ENCODE results near the gene PYGO2. TPM values are rescaled to one million over a fixed set of nuclear protein-coding genes. Genes with fewer than 3 reads are reported as not detected.

Gene PYGO2
- total RNA-seq, 1 donor from 2014 or later = 19.2 TPM

DNA sequence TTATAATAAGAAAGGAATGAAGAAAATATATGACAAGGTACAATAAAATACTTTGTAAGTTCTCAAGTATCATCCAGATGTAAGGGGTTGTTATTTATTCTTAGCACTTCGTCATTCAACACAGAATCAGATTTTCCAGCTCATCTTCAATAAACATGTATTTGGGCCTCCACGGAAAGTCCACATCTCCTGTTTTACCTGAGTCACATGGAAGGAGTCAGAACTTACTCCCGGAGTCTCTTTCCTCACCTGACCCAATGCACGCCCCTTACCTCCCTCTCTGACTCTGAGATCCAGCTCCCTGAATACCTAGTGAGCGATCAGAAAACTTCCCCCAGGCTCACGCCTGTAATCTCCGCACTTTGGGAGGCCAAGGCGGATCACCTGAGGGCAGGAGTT is 23.6 kb downstream of the PYGO2 start:
- intact Hi-C loops (cut with DNase I) = loop anchor here (5.0 kb wide), 1 partner anchor 124 kb away; the partner anchor contains the start of gene EFNA4
- peaks cover 68% of the 10 kb centered on the region for H3K4me1 ChIP-seq
- TF ChIP-seq POLR2AphosphoS5 (IDR thresholded peaks at IDR 0.05; ENCODE audit: insufficient read depth in 1 of 2, low read depth in 1 of 2) (no peak), POLR2A (IDR thresholded peaks at IDR 0.05) (no peak)
- TF ChIP-seq, protein P1, sequence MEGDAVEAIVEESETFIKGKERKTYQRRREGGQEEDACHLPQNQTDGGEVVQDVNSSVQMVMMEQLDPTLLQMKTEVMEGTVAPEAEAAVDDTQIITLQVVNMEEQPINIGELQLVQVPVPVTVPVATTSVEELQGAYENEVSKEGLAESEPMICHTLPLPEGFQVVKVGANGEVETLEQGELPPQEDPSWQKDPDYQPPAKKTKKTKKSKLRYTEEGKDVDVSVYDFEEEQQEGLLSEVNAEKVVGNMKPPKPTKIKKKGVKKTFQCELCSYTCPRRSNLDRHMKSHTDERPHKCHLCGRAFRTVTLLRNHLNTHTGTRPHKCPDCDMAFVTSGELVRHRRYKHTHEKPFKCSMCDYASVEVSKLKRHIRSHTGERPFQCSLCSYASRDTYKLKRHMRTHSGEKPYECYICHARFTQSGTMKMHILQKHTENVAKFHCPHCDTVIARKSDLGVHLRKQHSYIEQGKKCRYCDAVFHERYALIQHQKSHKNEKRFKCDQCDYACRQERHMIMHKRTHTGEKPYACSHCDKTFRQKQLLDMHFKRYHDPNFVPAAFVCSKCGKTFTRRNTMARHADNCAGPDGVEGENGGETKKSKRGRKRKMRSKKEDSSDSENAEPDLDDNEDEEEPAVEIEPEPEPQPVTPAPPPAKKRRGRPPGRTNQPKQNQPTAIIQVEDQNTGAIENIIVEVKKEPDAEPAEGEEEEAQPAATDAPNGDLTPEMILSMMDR (IDR thresholded peaks at IDR 0.05) = no peak

DNA sequence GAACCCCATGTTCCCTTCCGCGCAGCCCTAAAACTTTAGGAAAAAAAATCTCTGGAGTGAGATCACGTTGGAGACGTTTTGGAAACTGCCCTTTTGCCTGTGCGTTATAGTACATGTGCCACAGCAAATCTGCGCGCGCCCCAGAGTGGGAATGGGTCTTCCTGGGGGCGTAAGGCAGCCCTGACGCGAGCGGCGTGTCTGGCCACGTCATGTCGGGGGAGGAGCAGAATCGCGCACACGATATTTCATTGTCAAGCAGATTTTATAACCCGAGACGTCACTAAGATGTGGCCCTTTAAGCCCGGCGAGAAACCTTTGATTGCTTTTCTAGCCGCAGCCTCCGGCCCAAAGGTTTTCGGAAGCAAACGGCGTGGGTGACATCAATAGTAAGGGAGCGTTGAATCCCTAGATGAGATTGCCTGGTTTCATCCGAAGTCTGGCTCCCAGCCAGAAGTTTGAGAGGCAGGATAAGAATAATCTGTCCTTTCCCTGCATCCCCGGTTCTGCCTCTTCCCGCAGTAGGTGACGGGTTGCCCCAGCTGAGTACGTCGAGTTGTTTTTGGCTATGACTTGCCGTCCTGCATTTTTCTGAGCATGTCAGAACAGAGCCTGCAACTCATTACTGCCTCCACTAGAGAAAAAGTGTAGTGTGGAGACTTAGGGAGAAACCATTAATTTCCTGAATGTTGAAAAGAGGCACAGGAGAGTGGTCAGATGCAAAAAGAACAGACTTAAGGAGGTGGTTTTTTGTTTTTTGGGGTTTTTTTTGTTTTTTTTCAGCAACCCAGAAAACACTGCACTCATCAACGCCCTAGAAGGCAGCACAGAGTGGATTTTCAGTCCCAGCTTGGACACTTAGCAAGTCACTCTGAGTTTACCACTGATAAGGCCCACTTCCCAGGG is 24.2 kb downstream of the PYGO2 start:
- intact Hi-C loops (cut with DNase I) = loop anchor here (5.0 kb wide), 1 partner anchor 125 kb away; the partner anchor contains the start of gene EFNA4
- Histone ChIP-seq H3K36me3 (no peaks in the 10 kb centered on the region), H3K4me1 (peaks cover 61% of the 10 kb centered on the region), H3K9me3 (no peaks in the 10 kb centered on the region), H3K27me3 (no peaks in the 10 kb centered on the region), H3K4me3 (peak overlapping the region; percentile 56 to 87), H3K27ac (peak overlapping the region; percentile 99)
- TF ChIP-seq POLR2AphosphoS5 (IDR thresholded peaks at IDR 0.05; ENCODE audit: insufficient read depth in 1 of 2, low read depth in 1 of 2) = peak in 1 of 2 donors; percentile 39
- TF ChIP-seq POLR2A (IDR thresholded peaks at IDR 0.05) = peak; percentile 26 to 75
- TF ChIP-seq, protein P1 (IDR thresholded peaks at IDR 0.05) = peak in 1 of 3 experiments; percentile 31
- DNase-seq (ENCODE audit: extremely low spot score in 2 of 2) = peak in 1 of 2 donors; percentile 96

More for the DNA sequence above, 23.6 kb downstream of the PYGO2 start:
- H3K4me3 ChIP-seq = peak overlapping the region; percentile 56 to 87
- no peaks in the 10 kb centered on the region for H3K9me3 ChIP-seq
- peak overlapping the region; percentile 99 for H3K27ac ChIP-seq
- no peaks in the 10 kb centered on the region for H3K27me3 ChIP-seq
- no peak for DNase-seq (ENCODE audit: extremely low spot score in 2 of 2)
- no peaks in the 10 kb centered on the region for H3K36me3 ChIP-seq

DNA sequence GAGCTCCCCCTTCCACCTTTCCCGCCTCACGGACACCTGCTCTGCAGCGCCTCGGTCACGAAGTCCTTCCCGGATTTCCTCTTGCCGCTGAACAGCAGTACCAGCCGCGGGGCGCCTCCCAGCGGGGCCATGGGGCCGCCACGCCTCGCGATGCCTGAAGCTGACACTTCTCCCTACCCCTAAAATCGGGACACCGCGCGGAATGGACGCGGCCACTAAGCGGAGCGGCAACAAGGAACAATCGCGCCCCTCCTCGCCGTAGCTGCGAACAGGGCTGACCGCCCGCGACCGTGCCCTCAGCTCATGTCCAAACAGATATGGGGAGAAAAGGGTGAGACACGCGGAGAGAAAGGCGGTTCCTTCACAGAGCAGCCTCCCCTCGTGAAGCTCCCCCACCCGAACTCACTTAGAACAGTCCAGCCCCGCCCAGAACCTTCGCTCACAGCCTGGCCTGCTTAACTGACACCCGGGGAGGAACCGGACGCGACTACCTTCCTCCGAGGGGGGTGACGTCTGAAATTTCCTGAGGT is 25.0 kb downstream of the PYGO2 start, which contains the start of gene PMVK:
Gene PMVK, minus strand, starts transcription at position 165 of the 530 bp plus-strand sequence. Its CDS starts 34 bp downstream, at position 131.
- no peaks in the 10 kb centered on the region for H3K9me3 ChIP-seq
- peak within 1 kb of the TSS; percentile 56 to 87 for H3K4me3 ChIP-seq
- H3K27me3 ChIP-seq = no peaks in the 10 kb centered on the region
- DNase-seq (ENCODE audit: extremely low spot score in 2 of 2) = peak in 1 of 2 donors; percentile 98
- H3K36me3 ChIP-seq = no peaks in the 10 kb centered on the region
- H3K4me1 ChIP-seq = peaks cover 54% of the 10 kb centered on the region
- intact Hi-C loops (cut with DNase I) = loop anchor here (5.0 kb wide), 1 partner anchor 126 kb away; the partner anchor contains the start of gene EFNA4
- peak; percentile 77 to 96 for TF ChIP-seq POLR2AphosphoS5 (IDR thresholded peaks at IDR 0.05; ENCODE audit: insufficient read depth in 1 of 2, low read depth in 1 of 2)
- TF ChIP-seq POLR2A (IDR thresholded peaks at IDR 0.05) = peak; percentile 9 to 45
- TF ChIP-seq, protein P1 (IDR thresholded peaks at IDR 0.05) = peak; percentile 3 to 51 (median 29)
- peak within 1 kb of the TSS; percentile 99 for H3K27ac ChIP-seq

DNA sequence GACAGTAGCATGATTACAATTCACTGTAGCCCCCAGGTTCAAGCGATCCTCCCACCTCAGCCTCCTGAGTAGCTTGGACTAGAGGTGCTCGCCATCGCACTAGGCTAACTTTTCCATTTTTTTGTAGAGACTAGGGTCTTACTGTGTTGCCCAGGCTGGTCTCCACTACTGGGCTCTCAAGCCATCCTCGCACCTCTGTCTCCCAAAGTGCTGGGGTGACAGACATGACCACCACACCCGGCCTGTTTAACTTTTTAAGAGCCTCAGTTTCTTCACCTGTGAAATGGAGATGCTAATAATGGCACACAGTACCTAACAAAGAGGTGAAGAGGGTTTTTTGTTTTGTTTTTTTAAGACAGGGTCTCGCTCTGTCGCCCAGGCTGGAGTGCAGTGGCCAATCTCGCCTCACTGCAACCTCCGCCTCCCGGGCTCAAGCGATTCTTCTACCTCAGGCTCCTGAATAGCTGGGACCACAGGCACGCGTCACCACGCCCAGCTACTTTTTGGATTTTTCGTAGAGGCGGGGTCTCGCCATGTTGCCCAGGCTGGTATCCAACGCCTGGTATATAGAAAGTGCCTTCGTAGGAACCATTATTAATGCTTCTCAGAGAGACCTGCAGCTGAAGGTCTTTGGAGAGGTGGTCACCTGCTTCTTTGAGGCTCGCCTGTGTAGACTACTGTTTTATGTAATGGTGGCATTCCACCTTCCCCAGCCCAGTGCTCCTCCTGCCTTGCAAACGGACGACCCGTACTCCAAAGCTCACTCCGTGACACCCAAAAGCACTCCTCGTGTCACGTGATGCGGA is 25.6 kb downstream of the PYGO2 start:
- Histone ChIP-seq H3K9me3 (no peaks in the 10 kb centered on the region), H3K4me3 (peak overlapping the region; percentile 56 to 87), H3K4me1 (peaks cover 48% of the 10 kb centered on the region), H3K27me3 (no peaks in the 10 kb centered on the region), H3K36me3 (no peaks in the 10 kb centered on the region), H3K27ac (peak overlapping the region; percentile 99)
- intact Hi-C loops (cut with DNase I) = loop anchor here (5.0 kb wide), 1 partner anchor 126 kb away; the partner anchor contains the start of gene EFNA4
- TF ChIP-seq, protein P1 (IDR thresholded peaks at IDR 0.05) = no peak
- TF ChIP-seq POLR2A (IDR thresholded peaks at IDR 0.05) (no peak), POLR2AphosphoS5 (IDR thresholded peaks at IDR 0.05; ENCODE audit: insufficient read depth in 1 of 2, low read depth in 1 of 2) (no peak)
- DNase-seq (ENCODE audit: extremely low spot score in 2 of 2) = no peak
